GM12872 (cell line): ENCODE results near the gene ALOX12B.

Source experiments
- CTCF ChIP-seq: IDR thresholded peaks from 3 replicates; pipeline ENCODE4 v1.5.1; 2011; ENCODE audit warnings: low read depth, mild to moderate bottlenecking, low read length, moderate library complexity; ENCODE audit not compliant: insufficient read depth

The ALOX12B gene

GRCh38 chr17:8056976-8057625 is 30.4 kb downstream of the ALOX12B start:
- no peak for TF ChIP-seq CTCF

- TF ChIP-seq CTCF, result no peak
These were observed 31.1 kb downstream of the ALOX12B start for GRCh38 chr17:8056232-8056975.

GRCh38 chr17:8055851-8056231 is 31.7 kb downstream of the ALOX12B start:
- TF ChIP-seq CTCF, result no peak

GRCh38 chr17:8053600-8053999 is 33.9 kb downstream of the ALOX12B start:
- TF ChIP-seq CTCF, result no peak

- TF ChIP-seq CTCF, result no peak
These were observed 35.0 kb downstream of the ALOX12B start for GRCh38 chr17:8052256-8053252.

GRCh38 chr17:8051831-8052230 is 35.7 kb downstream of the ALOX12B start:
- no peak for TF ChIP-seq CTCF

- no peak for TF ChIP-seq CTCF
These were observed 38.8 kb downstream of the ALOX12B start for GRCh38 chr17:8048736-8049135.
